ENCODE measurements around the gene HSPA12A.

- no peak for TF ChIP-seq CTCF (IDR thresholded peaks at IDR 0.05)
- no peak for TF ChIP-seq POLR2A (IDR thresholded peaks at IDR 0.05)
These were observed 113.0 kb downstream of the HSPA12A start for GRCh38 chr10:116629340-116629739.

Measured in prostate gland (tissue), 2 donors.